AG04450 (cell line): ENCODE results near the gene PDIA2. TPM values are rescaled to one million over a fixed set of nuclear protein-coding genes. Genes with fewer than 3 reads are reported as not detected.

Experiments
- polyA plus RNA-seq: library from polyadenylated mRNA; depleted of rRNA; stranded (reverse); fragments of >200 nt; gene quantifications from 2 replicates; pipeline ENCODE4 v1.2.3, GENCODE V29; 2011; rRNA removed

Gene PDIA2
- polyA plus RNA-seq, 1 experiment = 0.45 TPM

Other genes with a start within 250 kb of the PDIA2 start
- 13.7 and 14.4 TPM in 2 replicates for gene POLR3K, start 229.6 kb upstream of the PDIA2 start, polyA plus RNA-seq
- gene SNRNP25, start 229.3 kb upstream of the PDIA2 start, polyA plus RNA-seq = 38.8 and 42.3 TPM in 2 replicates
- gene RHBDF1, start 210.5 kb upstream of the PDIA2 start, polyA plus RNA-seq = 50.2 and 61.7 TPM in 2 replicates
- gene MPG, start 204.9 kb upstream of the PDIA2 start, polyA plus RNA-seq = 47.3 and 78.3 TPM in 2 replicates
- gene NPRL3, start 144.5 kb upstream of the PDIA2 start, polyA plus RNA-seq = 11.0 and 14.9 TPM in 2 replicates
- gene HBZ, start 130.5 kb upstream of the PDIA2 start, polyA plus RNA-seq = not detected in 2 replicates
- not detected in 2 replicates for gene HBM, start 117.2 kb upstream of the PDIA2 start, polyA plus RNA-seq
- gene HBA2, start 110.3 kb upstream of the PDIA2 start, polyA plus RNA-seq = not detected in 2 replicates
- not detected in 2 replicates for gene HBA1, start 106.5 kb upstream of the PDIA2 start, polyA plus RNA-seq
- gene HBQ1, start 102.7 kb upstream of the PDIA2 start, polyA plus RNA-seq = not detected in 2 replicates
- gene LUC7L, start 53.7 kb upstream of the PDIA2 start, polyA plus RNA-seq = 37.6 and 47.2 TPM in 2 replicates
- 42.3 and 42.7 TPM in 2 replicates for gene FAM234A, start 48.3 kb upstream of the PDIA2 start, polyA plus RNA-seq
- gene RGS11, start 7.2 kb upstream of the PDIA2 start, polyA plus RNA-seq = 0.30 and 0.33 TPM in 2 replicates
- not detected in 2 replicates for gene ARHGDIG, start 2.6 kb upstream of the PDIA2 start, polyA plus RNA-seq
- 3.5 and 4.7 TPM in 2 replicates for gene AXIN1, start 69.6 kb downstream of the PDIA2 start, polyA plus RNA-seq
- gene MRPL28, start 87.4 kb downstream of the PDIA2 start, polyA plus RNA-seq = 144 and 157 TPM in 2 replicates
- 40.8 and 68.0 TPM in 2 replicates for gene PGAP6, start 98.8 kb downstream of the PDIA2 start, polyA plus RNA-seq
- 156 and 198 TPM in 2 replicates for gene NME4, start 114.0 kb downstream of the PDIA2 start, polyA plus RNA-seq
- 11.6 and 16.0 TPM in 2 replicates for gene DECR2, start 118.7 kb downstream of the PDIA2 start, polyA plus RNA-seq
- 6.9 and 9.7 TPM in 2 replicates for gene RAB11FIP3, start 142.5 kb downstream of the PDIA2 start, polyA plus RNA-seq
- gene CAPN15, start 244.5 kb downstream of the PDIA2 start, polyA plus RNA-seq = 7.5 and 8.6 TPM in 2 replicates